ENCODE data around the gene DNAJC12.
"Not testable (repeated sequence)": the region's sequence is repeated elsewhere in the genome, so short reads cannot be mapped to it uniquely, and the experiment has no call there.

Gene DNAJC12

GRCh38 chr10:67839951-67840350 lies 2.0 kb upstream of the DNAJC12 start:
- DNase-seq (ENCODE audit: low read depth, low spot score), result no peak

GRCh38 chr10:67839511-67839910 lies 1.5 kb upstream of the DNAJC12 start:
- DNase-seq (ENCODE audit: low read depth, low spot score), result not testable (repeated sequence)

GRCh38 chr10:67836972-67837371 lies 1.0 kb downstream of the DNAJC12 start:
- no peak for DNase-seq (ENCODE audit: low read depth, low spot score)

GRCh38 chr10:67836488-67836887 lies 1.5 kb downstream of the DNAJC12 start:
- DNase-seq (ENCODE audit: low read depth, low spot score), result no peak

GRCh38 chr10:67835541-67836394 lies 2.2 kb downstream of the DNAJC12 start:
- not testable (repeated sequence) for DNase-seq (ENCODE audit: low read depth, low spot score)

- no peak for DNase-seq (ENCODE audit: low read depth, low spot score)
These were observed 3.6 kb downstream of the DNAJC12 start for GRCh38 chr10:67834375-67834774.

- DNase-seq (ENCODE audit: low read depth, low spot score), result no peak
These were observed 10.2 kb downstream of the DNAJC12 start for GRCh38 chr10:67827811-67828210.

GRCh38 chr10:67819768-67820204 lies 18.2 kb downstream of the DNAJC12 start:
- DNase-seq (ENCODE audit: low read depth, low spot score), result no peak

- DNase-seq (ENCODE audit: low read depth, low spot score), result no peak
These were observed 19.7 kb downstream of the DNAJC12 start for GRCh38 chr10:67818323-67818722.

GRCh38 chr10:67816719-67817118 lies 21.3 kb downstream of the DNAJC12 start:
- no peak for DNase-seq (ENCODE audit: low read depth, low spot score)

GRCh38 chr10:67815571-67816059 lies 22.4 kb downstream of the DNAJC12 start:
- DNase-seq (ENCODE audit: low read depth, low spot score), result no peak

GRCh38 chr10:67812007-67812406 lies 26.0 kb downstream of the DNAJC12 start:
- no peak for DNase-seq (ENCODE audit: low read depth, low spot score)

- DNase-seq (ENCODE audit: low read depth, low spot score), result no peak
These were observed 28.9 kb downstream of the DNAJC12 start for GRCh38 chr10:67809107-67809506.

GRCh38 chr10:67808704-67809103 lies 29.3 kb downstream of the DNAJC12 start:
- DNase-seq (ENCODE audit: low read depth, low spot score), result no peak

GRCh38 chr10:67807855-67808456 lies 30.0 kb downstream of the DNAJC12 start:
- DNase-seq (ENCODE audit: low read depth, low spot score), result no peak

GRCh38 chr10:67804395-67804678 lies 33.7 kb downstream of the DNAJC12 start:
- no peak for DNase-seq (ENCODE audit: low read depth, low spot score)

GRCh38 chr10:67803588-67804394 lies 34.2 kb downstream of the DNAJC12 start:
- DNase-seq (ENCODE audit: low read depth, low spot score), result no peak

- DNase-seq (ENCODE audit: low read depth, low spot score), result no peak
These were observed 35.0 kb downstream of the DNAJC12 start for GRCh38 chr10:67802767-67803538.

GRCh38 chr10:67801118-67801517 lies 36.9 kb downstream of the DNAJC12 start:
- no peak for DNase-seq (ENCODE audit: low read depth, low spot score)

GRCh38 chr10:67794909-67795460 lies 43.0 kb downstream of the DNAJC12 start:
- DNase-seq (ENCODE audit: low read depth, low spot score), result no peak

- DNase-seq (ENCODE audit: low read depth, low spot score), result no peak
These were observed 43.7 kb downstream of the DNAJC12 start for GRCh38 chr10:67794256-67794655.
